HUES64 (cell line): ENCODE data around the gene LACTB.

Experiments
- H3K27ac ChIP-seq: 2 replicates; pipeline ENCODE4 v1.7.0; 2013; ENCODE audit warnings: low read depth, low read length, inconsistent platforms
- H3K27me3 ChIP-seq: 2 replicates; pipeline ENCODE4 v1.6.1; 2013; ENCODE audit warnings: mild to moderate bottlenecking, low read length; ENCODE audit not compliant: insufficient read depth
- H3K36me3 ChIP-seq: 2 replicates; pipeline ENCODE4 v1.6.1; 2013; ENCODE audit warnings: mild to moderate bottlenecking, low read length; ENCODE audit not compliant: insufficient read depth
- H3K4me1 ChIP-seq: 2 replicates; pipeline ENCODE4 v1.6.1; 2013; ENCODE audit warnings: mild to moderate bottlenecking, low read length, moderate library complexity; ENCODE audit not compliant: insufficient read depth
- H3K4me3 ChIP-seq: 2 replicates; pipeline ENCODE4 v1.5.1; 2013; ENCODE audit warnings: mild to moderate bottlenecking, low read length, moderate library complexity
- H3K9ac ChIP-seq: 2 replicates; pipeline ENCODE4 v1.6.1; 2013; ENCODE audit warnings: mild to moderate bottlenecking, low read depth, low read length
- H3K9me3 ChIP-seq: 2 replicates; pipeline ENCODE4 v1.6.1; 2013; ENCODE audit warnings: low read depth, low read length; ENCODE audit not compliant: insufficient read depth
- WGBS: fragments of 150-250, 120-280 bp; methylation state at CpG from one replicate; pipeline ENCODE4 v1.1.7; 2013; ENCODE audit warnings: missing lambda C conversion rate; 5-methylcytosine and 5-hydroxymethylcytosine counted together

Gene LACTB

DNA sequence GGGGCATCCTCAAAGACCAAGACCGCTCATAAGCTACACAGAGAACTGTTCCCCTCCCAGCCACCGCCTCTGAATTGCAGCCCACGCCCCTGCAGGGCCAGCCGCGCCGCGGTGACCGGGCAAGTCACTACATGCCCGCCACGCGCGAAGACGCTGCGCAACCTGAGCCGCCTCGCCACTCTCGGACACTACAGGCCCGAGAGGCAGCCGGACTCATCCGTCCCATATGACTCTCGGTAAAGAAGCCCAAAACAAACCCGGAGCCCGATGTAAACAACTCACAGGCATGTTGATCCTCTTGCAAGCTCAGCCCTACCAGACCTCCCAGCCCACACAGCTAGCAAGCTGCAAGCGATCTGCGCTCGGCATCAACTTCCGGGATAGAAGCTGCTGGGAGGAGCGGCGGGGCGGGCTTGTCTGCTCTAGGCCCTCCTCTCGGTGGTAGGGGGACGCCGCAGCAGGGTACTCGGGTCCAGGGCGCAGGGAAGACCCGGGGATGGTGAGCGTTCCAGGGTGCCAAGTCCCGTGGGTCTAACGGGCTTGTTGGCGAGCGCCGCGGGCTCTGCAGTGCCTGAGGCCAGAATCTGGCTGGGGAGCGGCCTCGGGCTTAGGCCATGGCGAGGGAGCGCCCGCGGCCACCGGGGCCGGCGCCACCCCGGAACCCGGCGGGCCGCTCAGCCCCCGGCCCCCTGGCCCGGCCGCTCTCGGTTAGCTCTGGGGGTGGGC, 35.6 kb downstream of the LACTB start, which contains the start of gene RPS27L:
Gene RPS27L (minus strand): TSS at position 360 of the 726 bp plus-strand sequence. CDS start 72 bp downstream, at position 288.
- WGBS: under 1% methylated on average over 59 of the region's 60 CpGs
- no peaks in the 10 kb centered on the region for H3K9me3 ChIP-seq
- peak within 1 kb of the TSS; percentile 75 for H3K27ac ChIP-seq
- H3K27me3 ChIP-seq: no peaks in the 10 kb centered on the region
- H3K9ac ChIP-seq: peak within 1 kb of the TSS; percentile 88
- H3K4me1 ChIP-seq: peaks cover 9% of the 10 kb centered on the region
- H3K4me3 ChIP-seq: peak within 1 kb of the TSS; percentile 93
- peaks cover 35% of the 10 kb centered on the region for H3K36me3 ChIP-seq

DNA sequence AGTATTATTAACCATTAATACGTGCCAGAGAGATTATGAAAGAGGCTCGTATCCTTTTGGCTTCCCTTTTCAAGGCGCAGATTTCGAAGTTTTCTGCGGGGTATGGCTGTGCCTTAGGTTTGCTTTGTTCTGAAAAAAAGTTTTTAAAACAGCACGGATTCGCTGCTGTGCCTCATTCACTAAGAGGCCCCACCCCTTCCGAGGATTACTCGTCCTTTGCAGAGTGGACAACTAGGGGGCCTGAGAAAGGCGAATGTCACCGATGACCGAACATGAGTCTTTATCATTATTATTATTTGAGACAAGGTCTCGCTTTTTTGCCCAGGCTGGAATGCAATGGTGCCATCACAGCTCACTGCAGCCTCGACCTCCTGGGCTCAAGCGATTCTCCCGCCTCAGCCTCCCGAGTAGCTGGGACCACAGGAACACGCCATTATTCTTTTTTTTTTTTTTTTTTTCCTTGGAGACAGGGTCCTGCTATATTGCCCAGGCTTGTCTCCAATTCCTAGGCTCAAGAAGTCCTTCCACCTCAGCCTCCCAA, 36.3 kb downstream of the LACTB start:
- H3K9me3 ChIP-seq: no peaks in the 10 kb centered on the region
- H3K36me3 ChIP-seq: peaks cover 31% of the 10 kb centered on the region
- H3K27ac ChIP-seq: peak overlapping the region; percentile 75
- H3K4me1 ChIP-seq: peaks cover 9% of the 10 kb centered on the region
- peak overlapping the region; percentile 88 for H3K9ac ChIP-seq
- peak overlapping the region; percentile 93 for H3K4me3 ChIP-seq
- 12% methylated on average over 18 of the region's 18 CpGs for WGBS
- no peaks in the 10 kb centered on the region for H3K27me3 ChIP-seq

DNA sequence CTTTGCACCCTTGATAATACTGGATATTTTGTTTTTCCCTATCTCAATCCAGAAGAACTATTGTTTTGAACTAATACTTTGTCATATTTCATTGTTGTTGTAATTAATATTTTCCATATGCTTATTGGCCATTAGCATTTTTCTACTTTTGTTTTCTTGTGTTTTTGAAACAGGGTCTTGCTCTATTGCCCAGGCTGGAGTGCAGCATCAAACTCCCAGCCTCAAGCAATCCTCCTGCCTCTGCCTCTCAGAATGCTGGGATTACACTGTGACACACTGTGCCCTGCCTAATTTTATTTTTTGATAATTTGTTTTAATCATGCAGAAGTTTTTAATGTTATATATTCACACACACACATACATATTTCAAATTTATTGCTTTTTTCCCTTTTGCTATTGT, 39.0 kb downstream of the LACTB start:
- Histone ChIP-seq H3K36me3 (peaks cover 7% of the 10 kb centered on the region; the same call in 1 of the 2 replicates), H3K4me1 (peaks cover 8% of the 10 kb centered on the region), H3K27ac (no peak overlapping the region), H3K9ac (no peak overlapping the region), H3K27me3 (no peaks in the 10 kb centered on the region), H3K4me3 (no peak overlapping the region), H3K9me3 (no peaks in the 10 kb centered on the region)

DNA sequence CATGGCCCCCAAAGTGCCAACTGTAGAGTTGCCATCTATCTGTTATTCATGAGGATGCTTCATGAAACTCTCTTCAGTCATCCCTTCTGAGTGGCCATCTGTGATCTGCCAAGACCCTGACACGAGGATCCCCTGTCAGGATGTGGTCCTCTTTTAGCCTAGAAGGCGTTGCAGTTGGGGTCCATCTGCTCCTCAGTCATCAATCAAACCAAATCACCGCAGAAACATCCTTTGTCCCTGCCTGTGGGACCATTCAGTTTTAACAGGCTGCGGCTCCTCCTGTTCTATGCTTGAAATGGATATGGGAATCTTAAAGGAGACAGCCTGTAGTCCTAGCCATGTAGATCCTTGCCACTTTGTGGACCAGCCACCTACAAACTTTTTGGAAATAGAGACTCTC, 41.6 kb downstream of the LACTB start:
- 0 out of 2 replicates have a peak, but pooled peaks cover 3% of the 10 kb centered on the region for H3K36me3 ChIP-seq
- 86% methylated on average over 4 of the region's 4 CpGs for WGBS

DNA sequence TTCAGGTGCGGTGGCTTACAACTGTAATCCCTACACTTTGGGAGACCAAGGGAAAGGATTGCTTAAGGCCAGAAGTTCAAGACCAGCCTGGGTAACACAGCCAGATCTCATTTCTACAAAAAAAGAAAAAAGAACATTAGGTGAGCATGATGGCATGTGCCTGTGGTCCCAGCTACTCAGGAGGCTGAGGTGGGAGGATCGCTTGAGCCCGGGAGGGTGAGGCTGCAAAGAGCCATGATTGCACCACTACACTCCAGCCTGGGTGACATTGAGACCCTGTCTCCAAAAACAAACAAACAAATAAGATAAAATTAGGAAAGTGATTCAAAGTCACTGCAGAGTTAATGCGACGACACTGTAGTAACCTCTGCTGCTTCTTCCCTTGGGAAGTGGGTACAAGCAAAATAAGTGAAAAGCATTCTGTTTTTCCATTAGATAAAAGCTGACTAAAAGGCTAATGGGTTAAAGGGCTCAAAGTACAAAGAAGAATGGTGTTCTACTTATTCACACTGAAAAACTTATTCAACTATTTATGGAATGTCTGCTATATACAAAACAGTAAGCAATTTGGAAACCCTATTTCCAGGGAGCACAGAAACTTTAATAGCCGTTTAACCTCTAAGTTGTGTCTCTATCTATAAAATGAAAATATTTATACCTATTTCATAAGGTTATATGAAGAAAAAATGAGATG, 43.7 kb downstream of the LACTB start:
- no peak overlapping the region for H3K27ac ChIP-seq
- no peaks in the 10 kb centered on the region for H3K36me3 ChIP-seq
- 94% methylated on average over 5 of the region's 6 CpGs for WGBS
- no peaks in the 10 kb centered on the region for H3K9me3 ChIP-seq
- peaks cover 6% of the 10 kb centered on the region for H3K4me1 ChIP-seq
- H3K4me3 ChIP-seq: no peak overlapping the region
- H3K27me3 ChIP-seq: no peaks in the 10 kb centered on the region
- H3K9ac ChIP-seq: no peak overlapping the region

More for the DNA sequence above, 41.6 kb downstream of the LACTB start:
- Histone ChIP-seq H3K9ac (no peak overlapping the region), H3K4me3 (no peak overlapping the region), H3K9me3 (no peaks in the 10 kb centered on the region), H3K27me3 (no peaks in the 10 kb centered on the region), H3K27ac (no peak overlapping the region), H3K4me1 (peaks cover 6% of the 10 kb centered on the region)

DNA sequence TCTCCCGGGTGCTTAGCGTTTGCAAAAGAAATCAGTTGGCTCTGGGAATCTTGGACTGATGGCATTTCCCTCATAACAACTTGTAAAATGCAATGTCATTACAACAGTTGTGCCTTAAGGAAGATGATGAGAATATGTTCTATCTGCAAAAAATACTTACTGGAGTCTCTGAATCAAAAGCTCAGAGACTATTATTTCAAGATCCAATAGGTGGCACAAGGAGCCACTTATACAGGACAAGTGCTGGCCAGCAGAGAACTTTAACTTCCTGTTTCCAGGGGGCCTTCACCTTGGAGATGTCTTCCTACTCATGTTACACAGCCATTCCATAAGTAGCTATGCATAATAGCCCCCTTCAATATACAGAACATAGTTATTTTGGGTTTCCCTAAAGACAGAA, 44.6 kb downstream of the LACTB start:
- Histone ChIP-seq H3K27me3 (no peaks in the 10 kb centered on the region), H3K9ac (no peak overlapping the region), H3K4me3 (no peak overlapping the region), H3K36me3 (no peaks in the 10 kb centered on the region), H3K9me3 (no peaks in the 10 kb centered on the region), H3K27ac (no peak overlapping the region), H3K4me1 (peaks cover 6% of the 10 kb centered on the region)
- WGBS: 92% methylated on average over 2 of the region's 2 CpGs

DNA sequence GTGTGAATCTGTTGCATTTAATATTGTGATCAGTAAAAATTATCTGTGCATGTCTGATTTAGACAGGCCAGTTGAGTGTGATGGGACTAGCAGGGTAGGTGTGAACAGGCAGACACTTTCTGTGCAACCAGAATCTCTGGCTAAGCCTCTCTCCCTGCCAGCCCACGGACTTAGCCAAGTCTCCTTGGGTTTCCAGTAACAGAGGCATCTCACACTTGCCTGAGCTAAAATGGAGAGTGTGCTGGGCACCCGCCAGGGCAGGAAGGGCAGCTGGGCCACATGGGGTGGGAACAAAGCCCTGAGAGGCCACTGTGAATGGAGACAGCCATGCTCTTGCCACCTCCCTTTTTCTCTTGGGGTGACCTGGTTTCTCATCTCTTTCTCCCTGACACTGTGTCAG, 48.1 kb downstream of the LACTB start:
- WGBS: 90% methylated on average over 2 of the region's 2 CpGs
- H3K36me3 ChIP-seq: no peaks in the 10 kb centered on the region
- no peaks in the 10 kb centered on the region for H3K9me3 ChIP-seq
- no peak overlapping the region for H3K9ac ChIP-seq
- no peaks in the 10 kb centered on the region for H3K27me3 ChIP-seq
- H3K27ac ChIP-seq: no peak overlapping the region
- H3K4me3 ChIP-seq: no peak overlapping the region
- peaks cover 16% of the 10 kb centered on the region for H3K4me1 ChIP-seq

DNA sequence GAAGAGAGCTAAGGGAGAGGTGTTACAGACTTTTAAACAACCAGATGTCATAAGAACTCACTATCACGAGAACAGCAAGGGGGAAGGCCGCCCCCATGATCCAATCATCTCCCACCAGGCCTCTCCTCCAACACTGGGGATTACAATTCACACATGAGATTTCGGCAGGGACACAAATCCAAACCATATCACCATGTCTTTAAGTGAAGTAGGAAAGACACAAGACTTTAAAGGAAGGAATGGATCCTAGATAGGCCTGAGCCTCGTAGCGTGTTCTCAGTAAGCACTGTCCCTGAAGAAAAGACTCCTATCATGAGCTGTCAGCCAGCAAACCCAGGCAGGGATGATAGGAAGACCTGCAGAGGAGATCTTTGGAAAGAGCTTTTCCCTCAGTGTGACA, 50.7 kb downstream of the LACTB start:
- no peaks in the 10 kb centered on the region for H3K9me3 ChIP-seq
- WGBS: 85% methylated on average over 5 of the region's 5 CpGs
- no peak overlapping the region for H3K9ac ChIP-seq
- no peak overlapping the region for H3K27ac ChIP-seq
- H3K27me3 ChIP-seq: no peaks in the 10 kb centered on the region
- no peaks in the 10 kb centered on the region for H3K36me3 ChIP-seq
- H3K4me3 ChIP-seq: no peak overlapping the region
- H3K4me1 ChIP-seq: peaks cover 9% of the 10 kb centered on the region; the same call in 1 of the 2 replicates

DNA sequence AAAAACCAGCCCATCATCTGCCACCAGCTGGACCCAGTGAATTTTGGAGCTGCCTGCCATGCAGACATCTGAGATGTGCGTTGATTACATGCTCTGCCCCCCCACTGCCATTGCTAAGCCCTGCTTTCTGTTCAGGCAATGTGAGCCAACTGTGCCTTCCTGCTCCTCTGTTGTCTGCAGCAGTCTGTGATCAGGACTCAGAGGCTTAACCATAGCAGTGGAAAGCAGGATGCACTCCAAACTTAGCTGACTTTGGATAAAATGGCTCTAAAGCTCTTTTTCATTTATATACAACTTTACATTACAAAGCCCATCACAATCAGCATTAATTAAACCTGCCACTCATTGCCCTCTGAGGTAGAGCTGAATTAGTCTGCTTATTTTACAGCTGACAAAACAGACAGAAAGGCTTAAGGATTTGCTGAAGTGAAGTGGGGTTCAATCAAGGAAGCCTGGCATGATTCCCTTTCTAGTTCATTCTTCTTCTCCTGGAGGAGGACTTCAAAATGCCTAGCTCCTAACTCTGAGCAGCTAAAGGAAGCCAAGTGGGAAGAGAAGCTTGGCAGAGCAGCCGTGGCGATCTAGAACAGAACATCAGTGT, 51.3 kb downstream of the LACTB start:
- Histone ChIP-seq H3K4me1 (peaks cover 9% of the 10 kb centered on the region; the same call in 1 of the 2 replicates), H3K27ac (no peak overlapping the region), H3K36me3 (no peaks in the 10 kb centered on the region), H3K9ac (no peak overlapping the region), H3K4me3 (no peak overlapping the region), H3K9me3 (no peaks in the 10 kb centered on the region), H3K27me3 (no peaks in the 10 kb centered on the region)
- WGBS: 80% methylated on average over 3 of the region's 3 CpGs

DNA sequence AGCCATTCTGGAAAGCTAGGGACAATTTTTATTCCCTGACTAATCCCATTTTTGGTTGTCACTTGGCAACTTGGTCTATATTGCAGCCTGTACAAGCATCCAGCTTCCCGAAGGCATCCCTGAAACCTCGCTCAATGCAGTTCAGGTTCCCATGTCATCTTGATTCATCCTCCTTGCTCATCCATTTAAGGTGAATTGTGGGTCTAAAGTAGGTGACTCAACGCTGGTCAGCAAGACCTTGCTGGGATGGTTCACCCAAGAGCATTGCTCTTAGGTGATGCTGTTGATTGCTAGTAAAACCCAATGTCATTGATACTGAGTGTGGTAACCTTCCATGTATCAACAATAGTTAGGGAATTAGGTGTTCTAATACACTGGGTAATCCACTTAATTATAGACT, 54.6 kb downstream of the LACTB start:
- Histone ChIP-seq H3K36me3 (no peaks in the 10 kb centered on the region), H3K4me1 (peaks cover 9% of the 10 kb centered on the region; the same call in 1 of the 2 replicates), H3K27ac (no peak overlapping the region), H3K4me3 (no peak overlapping the region), H3K9ac (no peak overlapping the region), H3K9me3 (no peaks in the 10 kb centered on the region), H3K27me3 (no peaks in the 10 kb centered on the region)
- 95% methylated on average over 3 of the region's 3 CpGs for WGBS

DNA sequence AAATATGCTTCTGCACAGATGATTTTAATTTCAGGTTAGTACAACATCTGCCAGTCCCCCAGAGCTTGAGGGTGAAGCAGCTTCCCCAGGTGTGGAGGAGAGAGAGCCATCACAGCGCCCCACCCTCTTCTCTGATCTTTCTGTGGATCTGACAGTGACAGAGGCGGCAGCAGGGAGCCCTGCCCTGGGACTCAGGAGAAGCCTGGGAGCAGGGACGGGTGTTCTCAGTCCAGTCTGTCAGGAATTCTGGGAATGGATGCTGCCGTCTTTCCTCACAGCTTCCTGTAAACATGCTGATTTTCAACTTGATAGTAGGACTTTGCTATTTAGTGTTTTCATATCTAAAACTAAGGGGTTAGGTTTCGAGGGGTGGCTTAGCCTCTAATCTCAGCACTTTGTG, 56.4 kb downstream of the LACTB start:
- no peaks in the 10 kb centered on the region for H3K9me3 ChIP-seq
- H3K36me3 ChIP-seq: no peaks in the 10 kb centered on the region
- no peak overlapping the region for H3K4me3 ChIP-seq
- H3K27me3 ChIP-seq: no peaks in the 10 kb centered on the region
- H3K4me1 ChIP-seq: peaks cover 4% of the 10 kb centered on the region; the same call in 1 of the 2 replicates
- H3K27ac ChIP-seq: no peak overlapping the region
- H3K9ac ChIP-seq: no peak overlapping the region
- 59% methylated on average over 5 of the region's 5 CpGs for WGBS
